ENCODE measurements around the gene ANK3. TPM values are rescaled to one million over a fixed set of nuclear protein-coding genes. Genes with fewer than 3 reads are reported as not detected.

Gene ANK3
- polyA plus RNA-seq, 1 donor from 2014 or later = 114 TPM

DNA sequence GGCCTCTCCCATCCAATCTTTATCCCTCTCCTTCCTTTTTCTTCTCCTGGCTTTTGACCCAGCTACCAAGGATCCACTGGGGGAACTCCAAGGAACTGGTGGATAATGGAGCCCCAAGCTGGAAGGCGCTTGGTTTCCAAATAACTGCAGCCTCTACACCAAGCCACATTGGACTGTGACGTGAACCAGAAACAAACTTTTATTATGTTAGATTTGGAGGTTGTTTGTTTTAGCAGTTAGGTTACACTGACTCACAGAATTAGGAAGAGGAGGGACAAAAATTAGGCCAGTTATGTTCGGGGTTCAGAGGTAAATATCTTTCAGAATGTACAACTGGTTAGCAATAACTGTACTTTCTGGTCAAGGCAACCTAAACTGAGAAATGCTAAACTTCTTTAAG is 21.3 kb upstream of the ANK3 start:
- no peak overlapping the region for H2AFZ ChIP-seq (ENCODE audit: low read depth, low read length)
- no peaks in the 10 kb centered on the region for H3F3A ChIP-seq (ENCODE audit: insufficient read depth, low read length, poor library complexity, severe bottlenecking)
- no peaks in the 10 kb centered on the region for H3K36me3 ChIP-seq (ENCODE audit: insufficient read depth, low read length)
- no peak overlapping the region for H3K4me2 ChIP-seq (ENCODE audit: low read length)
- no peaks in the 10 kb centered on the region for H3K27me3 ChIP-seq (ENCODE audit: insufficient read depth, low read depth, low read length)
- TF ChIP-seq SMC3 (conservative IDR thresholded peaks at IDR 0.05; ENCODE audit: poor library complexity) (no peak), RAD21 (conservative IDR thresholded peaks at IDR 0.05) (no peak), EP300 (conservative IDR thresholded peaks at IDR 0.05; ENCODE audit: poor library complexity, severe bottlenecking) (no peak), EZH2 (IDR thresholded peaks at IDR 0.05; ENCODE audit: borderline replicate concordance, insufficient read depth, low read length, poor library complexity, severe bottlenecking) (no peak), POLR2AphosphoS5 (IDR thresholded peaks at IDR 0.05) (no peak), TAF1 (IDR thresholded peaks at IDR 0.05; ENCODE audit: low read depth) (no peak), MXI1 (conservative IDR thresholded peaks at IDR 0.05; ENCODE audit: poor library complexity, severe bottlenecking) (no peak)
- TF ChIP-seq, protein P1, sequence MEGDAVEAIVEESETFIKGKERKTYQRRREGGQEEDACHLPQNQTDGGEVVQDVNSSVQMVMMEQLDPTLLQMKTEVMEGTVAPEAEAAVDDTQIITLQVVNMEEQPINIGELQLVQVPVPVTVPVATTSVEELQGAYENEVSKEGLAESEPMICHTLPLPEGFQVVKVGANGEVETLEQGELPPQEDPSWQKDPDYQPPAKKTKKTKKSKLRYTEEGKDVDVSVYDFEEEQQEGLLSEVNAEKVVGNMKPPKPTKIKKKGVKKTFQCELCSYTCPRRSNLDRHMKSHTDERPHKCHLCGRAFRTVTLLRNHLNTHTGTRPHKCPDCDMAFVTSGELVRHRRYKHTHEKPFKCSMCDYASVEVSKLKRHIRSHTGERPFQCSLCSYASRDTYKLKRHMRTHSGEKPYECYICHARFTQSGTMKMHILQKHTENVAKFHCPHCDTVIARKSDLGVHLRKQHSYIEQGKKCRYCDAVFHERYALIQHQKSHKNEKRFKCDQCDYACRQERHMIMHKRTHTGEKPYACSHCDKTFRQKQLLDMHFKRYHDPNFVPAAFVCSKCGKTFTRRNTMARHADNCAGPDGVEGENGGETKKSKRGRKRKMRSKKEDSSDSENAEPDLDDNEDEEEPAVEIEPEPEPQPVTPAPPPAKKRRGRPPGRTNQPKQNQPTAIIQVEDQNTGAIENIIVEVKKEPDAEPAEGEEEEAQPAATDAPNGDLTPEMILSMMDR (IDR thresholded peaks at IDR 0.05; ENCODE audit: poor library complexity, severe bottlenecking) = no peak
- TF ChIP-seq, protein P2, sequence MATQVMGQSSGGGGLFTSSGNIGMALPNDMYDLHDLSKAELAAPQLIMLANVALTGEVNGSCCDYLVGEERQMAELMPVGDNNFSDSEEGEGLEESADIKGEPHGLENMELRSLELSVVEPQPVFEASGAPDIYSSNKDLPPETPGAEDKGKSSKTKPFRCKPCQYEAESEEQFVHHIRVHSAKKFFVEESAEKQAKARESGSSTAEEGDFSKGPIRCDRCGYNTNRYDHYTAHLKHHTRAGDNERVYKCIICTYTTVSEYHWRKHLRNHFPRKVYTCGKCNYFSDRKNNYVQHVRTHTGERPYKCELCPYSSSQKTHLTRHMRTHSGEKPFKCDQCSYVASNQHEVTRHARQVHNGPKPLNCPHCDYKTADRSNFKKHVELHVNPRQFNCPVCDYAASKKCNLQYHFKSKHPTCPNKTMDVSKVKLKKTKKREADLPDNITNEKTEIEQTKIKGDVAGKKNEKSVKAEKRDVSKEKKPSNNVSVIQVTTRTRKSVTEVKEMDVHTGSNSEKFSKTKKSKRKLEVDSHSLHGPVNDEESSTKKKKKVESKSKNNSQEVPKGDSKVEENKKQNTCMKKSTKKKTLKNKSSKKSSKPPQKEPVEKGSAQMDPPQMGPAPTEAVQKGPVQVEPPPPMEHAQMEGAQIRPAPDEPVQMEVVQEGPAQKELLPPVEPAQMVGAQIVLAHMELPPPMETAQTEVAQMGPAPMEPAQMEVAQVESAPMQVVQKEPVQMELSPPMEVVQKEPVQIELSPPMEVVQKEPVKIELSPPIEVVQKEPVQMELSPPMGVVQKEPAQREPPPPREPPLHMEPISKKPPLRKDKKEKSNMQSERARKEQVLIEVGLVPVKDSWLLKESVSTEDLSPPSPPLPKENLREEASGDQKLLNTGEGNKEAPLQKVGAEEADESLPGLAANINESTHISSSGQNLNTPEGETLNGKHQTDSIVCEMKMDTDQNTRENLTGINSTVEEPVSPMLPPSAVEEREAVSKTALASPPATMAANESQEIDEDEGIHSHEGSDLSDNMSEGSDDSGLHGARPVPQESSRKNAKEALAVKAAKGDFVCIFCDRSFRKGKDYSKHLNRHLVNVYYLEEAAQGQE (IDR thresholded peaks at IDR 0.05; ENCODE audit: borderline replicate concordance) = no peak
- H3K9me3 ChIP-seq (ENCODE audit: low read length) = no peaks in the 10 kb centered on the region
- no peak overlapping the region for H3K9ac ChIP-seq (ENCODE audit: low read length)
- H4K20me1 ChIP-seq (ENCODE audit: insufficient read depth) = peaks cover 15% of the 10 kb centered on the region
- no peaks in the 10 kb centered on the region for H3K9me2 ChIP-seq (ENCODE audit: insufficient read depth, low read length)
- H3K79me2 ChIP-seq (replicated peaks; ENCODE audit: insufficient read depth, low read length) = peaks cover 12% of the 10 kb centered on the region
- no peak overlapping the region for H3K4me3 ChIP-seq (ENCODE audit: low read length)
- H3K27ac ChIP-seq (ENCODE audit: low read length) = no peak overlapping the region

DNA sequence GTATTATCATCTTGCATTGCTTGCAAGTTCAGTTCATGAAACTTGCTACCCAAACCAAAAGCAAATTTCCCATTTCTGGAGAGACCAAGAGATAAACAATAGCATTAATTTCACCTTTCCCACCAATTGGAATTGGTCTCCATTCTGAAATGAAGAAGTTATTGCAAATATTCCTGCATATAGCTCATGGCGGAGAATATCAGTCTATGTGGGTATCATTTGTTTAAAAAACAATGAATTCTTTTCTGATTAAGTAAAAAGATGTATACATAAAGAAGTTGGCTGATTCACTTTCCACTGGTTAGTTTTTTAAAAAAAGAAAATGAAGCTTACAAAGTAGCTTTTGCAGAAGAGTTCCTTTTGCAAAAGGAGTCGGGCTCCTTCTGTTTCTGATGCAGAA is 19.5 kb upstream of the ANK3 start:
- H3K4me2 ChIP-seq (ENCODE audit: low read length) = no peak overlapping the region
- TF ChIP-seq EZH2 (IDR thresholded peaks at IDR 0.05; ENCODE audit: borderline replicate concordance, insufficient read depth, low read length, poor library complexity, severe bottlenecking) (no peak), MXI1 (conservative IDR thresholded peaks at IDR 0.05; ENCODE audit: poor library complexity, severe bottlenecking) (no peak), TAF1 (IDR thresholded peaks at IDR 0.05; ENCODE audit: low read depth) (no peak), POLR2AphosphoS5 (IDR thresholded peaks at IDR 0.05) (no peak), EP300 (conservative IDR thresholded peaks at IDR 0.05; ENCODE audit: poor library complexity, severe bottlenecking) (no peak), RAD21 (conservative IDR thresholded peaks at IDR 0.05) (no peak), SMC3 (conservative IDR thresholded peaks at IDR 0.05; ENCODE audit: poor library complexity) (no peak)
- TF ChIP-seq, protein P1 (IDR thresholded peaks at IDR 0.05; ENCODE audit: poor library complexity, severe bottlenecking) = no peak
- TF ChIP-seq, protein P2 (IDR thresholded peaks at IDR 0.05; ENCODE audit: borderline replicate concordance) = no peak
- no peaks in the 10 kb centered on the region for H3F3A ChIP-seq (ENCODE audit: insufficient read depth, low read length, poor library complexity, severe bottlenecking)
- H3K79me2 ChIP-seq (replicated peaks; ENCODE audit: insufficient read depth, low read length) = peaks cover 12% of the 10 kb centered on the region
- no peak overlapping the region for H3K9ac ChIP-seq (ENCODE audit: low read length)
- H3K27ac ChIP-seq (ENCODE audit: low read length) = no peak overlapping the region
- no peak overlapping the region for H3K4me3 ChIP-seq (ENCODE audit: low read length)
- no peaks in the 10 kb centered on the region for H3K9me3 ChIP-seq (ENCODE audit: low read length)
- peaks cover 15% of the 10 kb centered on the region for H4K20me1 ChIP-seq (ENCODE audit: insufficient read depth)
- no peaks in the 10 kb centered on the region for H3K27me3 ChIP-seq (ENCODE audit: insufficient read depth, low read depth, low read length)
- H3K9me2 ChIP-seq (ENCODE audit: insufficient read depth, low read length) = no peaks in the 10 kb centered on the region
- H3K36me3 ChIP-seq (ENCODE audit: insufficient read depth, low read length) = no peaks in the 10 kb centered on the region
- no peak overlapping the region for H2AFZ ChIP-seq (ENCODE audit: low read depth, low read length)
